A673 (cell line): ENCODE measurements around the gene EFNA3. TPM values are rescaled to one million over a fixed set of nuclear protein-coding genes. Genes with fewer than 3 reads are reported as not detected.

Experiments used
- BruUV-seq: library from RNA; stranded (reverse); fragments of 400-500 nt; replicated peaks from 2 replicates; lab custom pipeline; 2021; lab: Mats Ljungman, UMichigan
- CTCF ChIA-PET: fragments of 300-600 bp; sonication (Branson Sonifier 250); formaldehyde crosslinking; loops from one replicate; lab custom pipeline; 2022; ENCODE audit warnings: antibody characterized with exemption; lab: Charles Lee
- POLR2A ChIA-PET: fragments of 300-600 bp; sonication (Branson Sonifier 250); formaldehyde crosslinking; loops from one replicate; lab custom pipeline; 2022; ENCODE audit warnings: antibody characterized with exemption; ENCODE audit not compliant: low non-redundant PET; lab: Charles Lee
- DNase-seq: peaks from one replicate; pipeline ENCODE4 v3.0.0-alpha.2; 2015; ENCODE audit warnings: low spot score
- H3K27ac ChIP-seq: fragments of 200-600 bp; sonication (generic); 2 replicates; pipeline ENCODE4 v1.5.1; 2016; ENCODE audit warnings: mixed run types, low read depth, mild to moderate bottlenecking, mixed read lengths, antibody characterized with exemption, low read length; ENCODE audit not compliant: poor library complexity, severe bottlenecking
- H3K27me3 ChIP-seq: fragments of 200-600 bp; sonication (generic); replicated peaks from 2 replicates; pipeline ENCODE4 v1.6.1; 2017; ENCODE audit warnings: mixed run types, low read depth, mild to moderate bottlenecking, mixed read lengths, antibody characterized with exemption, low read length; ENCODE audit not compliant: insufficient read depth, poor library complexity
- H3K36me3 ChIP-seq: fragments of 200-600 bp; sonication (generic); 2 replicates; pipeline ENCODE4 v1.6.1; 2016; ENCODE audit warnings: mixed run types, mild to moderate bottlenecking, mixed read lengths, antibody characterized with exemption, low read length; ENCODE audit not compliant: insufficient read depth, poor library complexity, severe bottlenecking
- H3K4me1 ChIP-seq: fragments of 200-600 bp; sonication (generic); 2 replicates; pipeline ENCODE4 v1.6.1; 2017; ENCODE audit warnings: mixed run types, mild to moderate bottlenecking, mixed read lengths, antibody characterized with exemption, low read length; ENCODE audit not compliant: insufficient read depth, poor library complexity, severe bottlenecking
- H3K4me3 ChIP-seq: fragments of 200-600 bp; sonication (generic); 2 replicates; pipeline ENCODE4 v1.5.1; 2016; ENCODE audit warnings: low read depth, mixed run types, mild to moderate bottlenecking, mixed read lengths, low read length; ENCODE audit not compliant: poor library complexity, severe bottlenecking
- H3K9me3 ChIP-seq: fragments of 200-600 bp; sonication (generic); 2 replicates; pipeline ENCODE4 v1.6.1; 2016; ENCODE audit warnings: mixed run types, low read depth, mild to moderate bottlenecking, mixed read lengths, antibody characterized with exemption, low read length; ENCODE audit not compliant: poor library complexity, severe bottlenecking
- CTCF ChIP-seq: fragments of 300-800, 200-600 bp; sonication (generic); conservative IDR thresholded peaks from 2 replicates; pipeline ENCODE4 v1.5.1; 2017; ENCODE audit warnings: low read depth, mild to moderate bottlenecking, antibody characterized with exemption, low read length, moderate library complexity, mixed read lengths
- EZH2 ChIP-seq: fragments of 200-600 bp; sonication (generic); IDR thresholded peaks from 2 replicates; pipeline ENCODE4 v1.6.1; 2017; ENCODE audit warnings: borderline replicate concordance, low read depth, mild to moderate bottlenecking, mixed read lengths, antibody characterized with exemption, low read length; ENCODE audit not compliant: poor library complexity, severe bottlenecking
- intact Hi-C: fragments of 100-400 bp; cut with micrococcal nuclease; formaldehyde crosslinking; loops from one replicate; pipeline ENCODE4 v1.10.0; 2022; ENCODE audit not compliant: unreplicated experiment
- total RNA-seq: library from RNA; stranded (reverse); gene quantifications from 2 replicates; pipeline ENCODE4 v1.2.3, GENCODE V29; 2021

The EFNA3 gene
- total RNA-seq, 1 experiment from 2014 or later: 5.8 TPM

- Histone ChIP-seq H3K4me1 (peaks cover 24% of the 10 kb centered on the region), H3K4me3 (no peak overlapping the region), H3K27ac (no peak overlapping the region), H3K9me3 (no peaks in the 10 kb centered on the region), H3K27me3 (no peaks in the 10 kb centered on the region), H3K36me3 (peaks cover 5% of the 10 kb centered on the region)
- intact Hi-C loops: no loop called here
- TF ChIP-seq EZH2: no peak
- TF ChIP-seq CTCF: no peak
- no peak for DNase-seq
- POLR2A ChIA-PET: no interaction called here
- CTCF ChIA-PET: no interaction called here
- no TSS peak for BruUV-seq
Measured at GRCh38 chr1:155068599-155068998, 10.0 kb upstream of the EFNA3 start.

- CTCF ChIA-PET: no interaction called here
- Histone ChIP-seq H3K27me3 (no peaks in the 10 kb centered on the region), H3K9me3 (no peaks in the 10 kb centered on the region), H3K4me3 (no peak overlapping the region), H3K27ac (no peak overlapping the region), H3K36me3 (peaks cover 5% of the 10 kb centered on the region), H3K4me1 (peaks cover 19% of the 10 kb centered on the region)
- POLR2A ChIA-PET: no interaction called here
- TF ChIP-seq CTCF (no peak), EZH2 (no peak)
- no TSS peak for BruUV-seq
- intact Hi-C loops: no loop called here
- no peak for DNase-seq
Measured at GRCh38 chr1:155069551-155070157, 9.0 kb upstream of the EFNA3 start.

DNA sequence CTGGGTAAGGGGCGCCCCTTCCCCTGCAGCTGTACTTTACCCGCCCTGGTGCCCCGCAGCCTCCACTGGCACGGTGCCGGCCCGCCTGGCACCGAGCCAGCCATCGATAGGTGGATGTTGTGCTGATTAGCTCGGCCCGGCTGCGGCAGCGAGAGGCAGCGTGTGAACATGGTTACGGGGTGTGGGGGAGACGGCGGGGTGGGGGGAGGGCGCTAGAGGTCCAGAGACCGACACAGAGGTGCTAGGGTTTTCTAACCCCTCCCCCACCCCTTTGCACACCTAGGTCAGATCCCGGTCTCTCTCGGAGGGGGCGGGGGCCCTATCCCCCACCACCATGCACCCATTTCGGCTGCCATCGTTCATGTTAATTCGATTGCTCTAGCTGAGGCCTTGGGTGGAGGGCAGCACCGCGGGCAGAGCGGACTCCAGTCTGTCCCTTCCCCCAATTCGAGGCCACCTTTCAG lies 8.4 kb upstream of the EFNA3 start:
- Histone ChIP-seq H3K27ac (no peak overlapping the region), H3K9me3 (no peaks in the 10 kb centered on the region), H3K36me3 (peaks cover 5% of the 10 kb centered on the region), H3K4me3 (no peak overlapping the region), H3K4me1 (peaks cover 15% of the 10 kb centered on the region), H3K27me3 (no peaks in the 10 kb centered on the region)
- ChIA-PET POLR2A (no interaction called here), CTCF (interaction anchor here (0.6 kb wide), 1 partner anchor 15 kb away, joined by 4 read pairs; no protein-coding TSS in a partner anchor)
- TF ChIP-seq CTCF (no peak), EZH2 (no peak)
- no TSS peak for BruUV-seq
- DNase-seq: no peak
- intact Hi-C loops: no loop called here
